GM18511 (cell line): ENCODE results near the gene COL26A1.

Experiments used
- ATAC-seq: cut with Tn5 transposase; IDR thresholded peaks from one replicate; pipeline ENCODE4 v1.9.1; 2021; ENCODE audit warnings: mild to moderate bottlenecking, moderate library complexity; ENCODE audit not compliant: unreplicated experiment

COL26A1 gene

DNA sequence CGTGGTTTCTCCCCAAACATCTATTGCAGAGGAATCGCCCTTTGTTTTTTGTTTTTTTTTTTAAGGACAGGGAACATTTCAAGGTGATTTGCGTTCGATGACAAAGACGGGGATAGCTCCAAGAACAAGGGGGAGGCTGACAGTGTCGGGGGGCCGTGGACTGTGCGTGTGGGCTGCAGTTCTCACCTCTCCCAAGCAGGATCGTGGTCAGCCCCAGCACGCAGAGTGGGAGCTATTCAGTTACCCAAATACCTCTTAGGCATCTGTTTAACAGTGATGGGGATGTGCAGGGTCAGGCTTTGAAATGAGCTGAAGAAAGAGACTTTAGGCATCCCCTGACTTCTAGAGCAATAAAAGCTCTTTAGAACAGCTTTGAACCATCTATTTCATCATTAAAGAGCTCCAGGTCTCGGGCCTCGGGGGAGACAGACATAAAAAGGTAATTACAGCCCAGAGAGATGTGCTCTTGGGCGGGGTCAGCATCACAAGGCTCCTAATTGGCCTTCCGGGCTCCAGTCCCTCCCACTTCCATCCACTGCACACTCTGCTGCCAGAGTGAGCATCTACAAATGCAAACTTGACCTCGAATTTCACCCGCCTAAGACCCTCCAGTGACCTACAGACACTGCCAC is 169.2 kb downstream of the COL26A1 start:
- no peak for ATAC-seq

DNA sequence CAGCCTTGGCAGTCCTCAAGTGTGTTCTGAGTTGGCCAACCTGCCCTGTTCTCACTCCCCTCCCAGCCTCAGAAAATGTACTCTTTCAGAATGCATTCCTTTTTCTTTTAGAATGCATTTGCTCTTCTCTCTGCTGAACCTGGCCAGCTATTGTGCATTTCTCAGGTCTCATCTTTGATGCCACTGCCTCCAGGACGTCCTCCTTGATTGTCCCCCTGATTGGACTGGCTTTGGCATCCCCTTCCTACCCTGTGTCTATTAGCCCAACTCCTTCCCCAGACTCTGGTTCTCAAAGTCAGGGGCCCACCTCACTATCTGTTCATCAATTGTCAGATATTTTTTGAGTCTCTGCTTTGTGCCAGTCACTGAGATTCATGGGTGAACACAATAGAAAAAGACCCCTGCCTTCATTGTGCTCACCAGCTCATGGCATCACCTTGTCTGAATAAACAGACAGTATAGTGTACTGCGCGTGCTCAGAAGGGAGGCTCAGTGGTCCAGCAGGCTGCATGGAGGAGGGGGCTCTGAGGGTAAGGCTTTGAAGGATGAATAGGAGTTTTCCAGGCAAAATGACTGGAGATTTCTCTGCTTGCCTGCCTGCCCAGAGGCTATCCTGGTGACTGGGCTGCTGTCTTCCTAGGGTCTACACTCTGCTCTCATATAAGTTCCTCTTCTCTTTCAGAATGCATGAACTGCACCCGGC is 169.9 kb downstream of the COL26A1 start:
- ATAC-seq = no peak

DNA sequence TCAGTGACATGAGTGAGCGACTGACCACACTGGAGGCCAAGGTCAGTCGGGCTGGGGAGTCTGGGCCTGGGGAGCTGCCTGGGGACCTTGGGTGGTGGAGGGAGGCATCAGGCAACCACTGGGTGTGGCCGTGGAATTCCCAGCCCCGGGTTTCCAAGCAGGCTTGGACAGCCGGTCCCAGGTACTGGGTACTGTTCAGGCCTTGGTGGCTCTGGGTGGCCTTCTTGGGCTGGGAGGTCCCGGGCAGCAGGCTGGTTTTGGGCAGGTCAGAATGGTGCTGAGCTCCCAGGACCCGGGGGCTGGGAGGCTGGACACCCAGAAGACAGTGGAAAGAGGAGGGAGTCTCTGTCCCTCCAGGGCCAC is 170.4 kb downstream of the COL26A1 start:
- no peak for ATAC-seq

DNA sequence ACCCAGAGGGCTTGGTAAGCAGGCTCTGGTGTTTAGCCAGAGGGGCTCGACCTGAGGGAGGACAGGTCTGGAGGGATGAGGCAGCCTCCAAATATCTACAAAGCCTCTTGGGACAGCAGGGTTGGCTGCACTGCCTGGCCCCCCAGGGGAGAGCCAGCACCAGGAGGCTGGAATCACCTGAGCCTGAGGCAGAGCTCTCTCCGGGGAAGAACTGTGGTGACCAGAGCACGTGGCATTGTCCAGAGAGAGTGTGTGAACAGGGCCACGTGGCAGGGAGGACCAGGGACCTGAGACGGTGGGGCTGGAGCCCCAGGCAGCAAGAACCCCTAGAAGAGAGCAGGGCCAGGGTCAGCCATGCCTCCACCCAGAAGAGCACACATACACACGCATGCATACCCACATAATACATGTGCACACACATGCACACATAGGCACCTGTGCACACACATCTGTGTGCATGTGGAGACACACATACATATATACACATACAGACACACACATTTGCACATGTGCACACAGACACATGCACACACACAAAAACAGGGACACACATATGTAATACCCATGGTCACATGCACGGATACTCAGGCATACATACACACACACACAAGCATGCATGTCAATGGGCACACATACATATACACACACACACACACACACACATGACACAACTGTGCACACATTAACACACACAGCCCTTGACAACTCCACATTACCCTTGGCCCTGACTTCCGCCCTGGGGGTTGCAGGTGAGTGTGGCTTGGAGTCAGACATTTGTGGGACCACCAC is 171.5 kb downstream of the COL26A1 start:
- ATAC-seq = no peak

- ATAC-seq = no peak
These were observed 172.2 kb downstream of the COL26A1 start for GRCh38 chr7:101534873-101535272.

DNA sequence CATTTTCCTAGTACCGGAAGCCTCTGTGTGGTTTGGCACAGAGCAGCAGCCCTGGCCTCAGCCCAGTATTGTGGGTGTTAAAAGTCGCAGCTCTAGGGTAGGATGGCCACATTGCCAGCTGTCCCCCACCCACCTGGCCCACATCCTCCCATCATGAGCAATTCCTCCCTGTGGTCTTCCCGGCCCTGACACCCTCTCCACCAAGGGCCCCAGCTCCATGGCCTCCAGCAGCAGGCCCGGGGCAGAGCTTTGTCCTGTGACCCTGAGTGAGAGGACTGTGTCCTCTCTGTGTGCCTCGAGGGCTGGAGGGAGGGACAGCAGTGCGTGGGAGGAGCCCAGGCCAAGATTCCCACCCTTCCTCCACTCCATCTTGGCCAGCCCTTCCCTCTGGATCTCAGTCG is 172.7 kb downstream of the COL26A1 start:
- ATAC-seq = no peak

GRCh38 chr7:101536232-101536631 is 173.6 kb downstream of the COL26A1 start:
- no peak for ATAC-seq

- ATAC-seq = no peak
These were observed 174.0 kb downstream of the COL26A1 start for GRCh38 chr7:101536668-101537067.

- ATAC-seq = no peak
These were observed 174.5 kb downstream of the COL26A1 start for GRCh38 chr7:101537205-101537604.

GRCh38 chr7:101537935-101538595 is 175.4 kb downstream of the COL26A1 start:
- no peak for ATAC-seq

DNA sequence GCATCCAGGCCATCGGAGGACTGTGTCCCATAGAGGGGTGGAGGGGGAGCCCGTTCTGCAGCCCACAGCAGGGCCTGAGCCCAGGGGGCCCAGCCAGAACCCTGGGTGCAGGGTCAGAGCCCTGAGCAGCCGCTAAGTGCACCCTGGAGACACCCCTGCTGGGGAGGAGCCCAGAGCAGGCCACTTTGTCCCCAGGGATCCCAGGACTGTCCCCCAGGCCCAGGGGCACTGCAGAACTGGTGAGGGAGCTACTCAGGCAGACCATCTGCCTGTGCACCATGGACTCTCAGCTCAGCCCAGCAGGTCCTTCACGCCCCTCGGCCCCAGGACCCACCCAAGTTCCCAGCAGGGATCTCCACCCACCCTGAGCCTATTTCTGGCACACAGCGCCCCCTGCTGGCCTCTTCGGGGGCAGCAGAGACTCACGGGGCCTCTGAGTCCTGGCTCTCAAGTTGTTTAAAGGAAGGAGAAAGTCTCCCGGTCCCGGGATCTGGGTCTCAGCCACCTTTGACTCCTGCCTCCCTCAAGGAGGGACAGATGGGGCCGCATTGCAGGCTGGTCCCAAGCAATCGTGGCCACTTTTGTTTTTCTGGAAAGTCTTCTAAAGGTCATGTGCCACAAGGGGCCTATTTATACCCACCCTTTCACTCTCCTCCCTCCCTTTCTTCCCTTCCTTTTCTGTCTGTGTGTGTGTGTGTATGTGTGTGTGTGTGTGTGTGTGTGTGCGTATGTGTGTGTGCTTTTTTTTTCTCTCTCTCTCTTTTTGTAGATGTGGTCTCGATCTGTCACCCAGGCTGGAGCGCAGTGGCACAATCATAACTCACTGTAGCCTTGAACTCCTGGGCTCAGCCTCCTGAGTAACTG is 176.2 kb downstream of the COL26A1 start:
- ATAC-seq = no peak

GRCh38 chr7:101539784-101540183 is 177.1 kb downstream of the COL26A1 start:
- no peak for ATAC-seq

DNA sequence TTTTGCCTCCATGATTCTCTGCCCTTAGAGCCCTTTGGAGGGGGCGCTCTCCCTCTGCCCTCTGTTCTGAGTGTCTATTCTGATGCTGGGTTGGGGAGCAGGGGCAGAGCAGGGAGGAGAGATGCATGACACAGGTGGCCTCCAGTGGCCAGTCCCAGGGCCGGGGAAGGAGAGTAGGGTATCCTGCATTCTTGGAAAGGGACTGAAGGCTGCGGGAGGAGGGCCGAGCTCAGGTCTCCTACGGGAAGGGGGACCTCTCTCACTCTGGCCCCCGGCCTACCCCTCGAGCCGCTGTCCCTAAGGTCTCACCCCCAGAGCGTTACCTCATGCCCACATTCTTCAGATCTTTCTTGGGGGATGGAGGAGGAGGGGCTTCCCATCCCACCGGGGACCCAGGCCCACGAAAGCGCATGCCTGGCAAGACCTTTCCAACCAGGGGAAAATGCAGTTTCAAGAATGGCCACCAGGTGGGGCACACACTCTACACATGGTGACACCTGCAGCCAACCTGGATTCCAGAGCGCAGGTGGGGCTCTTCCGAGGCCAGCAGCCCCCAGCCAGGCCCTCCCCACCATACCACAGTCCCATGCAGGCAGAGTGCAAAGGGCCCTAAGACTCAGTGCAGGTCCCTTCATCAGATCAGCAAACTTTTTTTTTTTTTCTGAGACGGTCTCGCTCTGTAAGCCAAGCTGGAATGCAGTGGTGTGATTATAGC is 180.0 kb downstream of the COL26A1 start:
- ATAC-seq = no peak

DNA sequence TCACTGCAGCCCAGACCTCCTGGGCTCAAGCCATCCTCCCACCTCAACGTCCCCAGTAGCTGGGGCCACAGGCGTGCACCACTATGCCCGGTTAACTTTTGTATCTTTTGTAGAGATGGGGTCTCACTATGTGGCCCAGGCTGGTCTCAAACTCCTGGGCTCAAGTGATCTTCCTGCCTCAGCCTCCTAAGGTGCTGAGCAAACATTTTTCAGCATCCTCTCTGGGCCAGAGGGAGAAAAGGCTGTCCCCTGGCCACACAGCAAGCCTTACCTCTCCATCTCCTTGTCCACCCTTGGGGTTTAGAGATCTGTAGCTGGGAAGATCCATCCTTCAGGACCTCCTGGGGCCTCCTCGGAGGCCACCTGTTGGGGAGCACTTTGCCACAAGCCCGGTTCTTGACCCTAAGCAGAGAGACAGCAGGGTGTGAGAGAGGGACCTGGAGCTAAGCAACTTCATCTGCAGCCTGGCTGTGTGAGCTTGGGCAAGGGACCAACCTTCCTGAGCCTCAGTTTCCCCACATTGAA is 180.6 kb downstream of the COL26A1 start:
- ATAC-seq = no peak

DNA sequence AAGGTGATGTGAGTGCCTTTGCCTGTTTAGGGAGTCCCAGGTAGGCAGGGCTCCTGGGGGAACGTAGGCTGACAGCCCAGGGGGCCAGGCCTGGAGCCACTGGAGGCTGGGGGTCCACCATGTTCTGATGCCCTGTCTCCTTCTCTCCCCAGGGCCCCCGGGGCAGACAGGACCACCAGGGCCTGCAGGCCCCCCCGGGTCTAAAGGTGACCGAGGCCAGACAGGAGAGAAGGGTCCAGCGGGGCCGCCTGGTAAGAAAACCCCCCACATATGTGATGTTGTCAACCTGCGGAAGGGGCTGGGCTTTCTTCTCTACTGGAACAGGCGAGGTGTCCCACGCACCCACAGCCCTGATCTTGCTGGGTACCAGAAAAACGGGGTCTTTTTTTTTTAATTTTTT is 181.2 kb downstream of the COL26A1 start:
- no peak for ATAC-seq

DNA sequence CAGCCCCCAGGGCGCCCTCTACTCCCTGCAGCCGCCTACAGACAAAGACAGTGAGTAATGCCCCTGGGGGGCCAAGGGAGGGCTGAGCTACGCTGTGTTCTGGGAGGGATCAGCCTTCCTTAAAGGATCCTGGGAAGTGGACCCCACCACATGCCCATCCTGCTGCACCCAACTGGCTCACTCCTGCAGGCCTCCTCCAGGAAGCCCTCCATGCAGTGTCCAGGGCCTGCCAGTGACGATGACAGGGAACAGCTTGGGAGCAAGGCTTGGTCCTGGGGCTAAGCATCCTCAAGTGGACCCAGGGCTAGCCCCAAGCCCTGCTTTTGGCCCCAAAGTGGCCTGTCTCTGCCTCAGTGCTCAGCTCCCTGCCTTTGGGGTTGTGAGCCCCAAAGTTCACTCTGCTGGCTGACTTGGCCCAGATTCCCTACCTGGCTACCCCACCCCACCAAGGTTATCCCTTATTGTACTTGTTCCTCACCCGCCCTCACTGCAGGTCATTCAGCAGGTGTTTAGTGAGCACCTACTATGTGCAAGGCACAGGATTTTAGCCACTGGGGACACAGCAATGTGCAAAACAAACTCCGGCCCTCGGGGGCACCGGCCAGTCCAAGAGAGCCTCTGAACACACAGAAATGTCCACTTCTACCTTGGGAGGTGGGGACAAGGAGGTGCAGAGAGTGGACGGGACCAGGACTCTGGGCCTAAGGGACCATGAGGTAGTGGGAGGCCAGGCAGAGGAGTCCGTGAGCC is 182.9 kb downstream of the COL26A1 start:
- ATAC-seq = no peak

DNA sequence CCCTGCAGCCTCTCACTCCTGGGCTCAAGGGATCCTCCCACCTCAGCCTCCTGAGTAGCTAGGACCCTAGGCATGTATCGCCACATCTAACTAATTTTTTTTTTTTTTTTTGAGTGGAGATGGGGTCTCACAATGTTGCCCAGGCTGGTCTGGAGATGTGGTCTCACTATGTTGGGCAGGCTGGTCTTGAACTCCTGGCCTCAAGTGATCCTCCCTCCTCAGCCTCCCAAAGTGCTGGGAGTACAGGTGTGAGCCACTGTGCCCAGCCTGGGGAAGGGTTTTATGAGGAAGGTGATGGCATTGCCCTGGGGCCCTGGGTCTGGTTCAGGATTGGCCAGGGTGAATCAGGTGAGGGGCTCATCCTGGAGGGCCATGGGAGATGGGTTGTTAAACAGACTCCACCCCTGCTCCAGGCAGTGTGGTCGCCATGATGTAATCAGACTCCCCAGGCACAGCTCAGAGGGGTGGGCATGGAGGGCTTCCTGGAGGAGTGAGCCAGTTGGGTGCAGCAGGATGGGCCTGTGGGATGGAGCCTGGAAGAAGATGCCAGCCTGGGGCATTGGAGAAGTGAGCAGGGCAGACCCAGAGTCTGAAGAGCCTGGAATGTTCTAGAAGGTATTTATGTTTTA is 183.7 kb downstream of the COL26A1 start:
- no peak for ATAC-seq
